Measurements from ENCODE around the gene GNS.
"Not testable (repeated sequence)": the region's sequence is repeated elsewhere in the genome, so short reads cannot be mapped to it uniquely, and the experiment has no call there.

GNS gene

DNA sequence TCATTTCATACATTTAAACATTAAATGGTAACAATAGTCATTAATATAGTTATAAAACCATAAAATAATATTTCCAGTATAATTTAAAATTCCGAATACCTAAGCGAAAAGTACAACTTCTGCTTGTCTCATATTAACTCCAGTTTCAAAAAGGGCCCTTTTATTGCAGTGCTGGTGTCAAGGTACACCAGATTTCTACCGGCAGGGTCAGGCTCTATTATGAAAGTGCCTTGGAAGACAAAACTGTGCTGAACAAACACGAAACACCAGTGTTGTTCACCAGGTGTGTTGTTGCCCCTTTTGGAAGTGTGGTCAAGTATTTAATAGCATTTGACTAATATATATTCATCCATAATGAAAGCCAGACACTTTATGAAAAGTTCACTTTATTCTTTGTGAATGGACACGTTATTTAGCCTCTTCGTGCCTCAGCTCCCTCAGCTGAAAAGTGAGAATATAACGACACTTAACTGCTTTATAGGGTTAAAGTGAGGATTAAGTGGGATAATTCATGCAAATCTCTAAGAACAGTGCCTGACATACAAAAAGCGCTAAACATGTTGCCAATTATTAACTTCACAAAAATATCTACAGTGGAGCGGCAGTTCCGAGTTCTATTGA, 20.3 kb upstream of the GNS start:
- no peak for DNase-seq (ENCODE audit: low read depth)

GRCh38 chr12:64775147-64775736, 16.0 kb upstream of the GNS start:
- not testable (repeated sequence) for DNase-seq (ENCODE audit: low read depth)

DNA sequence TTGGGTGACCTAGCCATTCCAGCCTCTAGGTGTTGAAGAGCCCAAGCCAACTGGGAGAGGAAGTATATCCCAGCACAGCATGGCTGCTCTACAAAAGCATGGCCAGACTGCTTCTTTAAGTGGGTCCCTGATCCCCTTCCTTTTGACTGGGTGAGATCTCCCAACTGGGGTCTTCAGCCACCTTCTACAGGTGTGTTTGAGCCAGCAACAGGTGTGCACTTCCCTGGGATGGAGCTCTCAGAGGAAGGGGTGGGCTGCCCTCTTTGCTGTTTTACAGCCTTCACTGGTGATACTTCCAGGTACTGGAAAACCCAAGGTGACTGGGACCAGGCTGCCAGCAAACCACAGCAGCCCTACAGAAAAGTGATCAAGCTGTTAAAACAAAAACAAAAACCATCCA, 14.2 kb upstream of the GNS start:
- DNase-seq (ENCODE audit: low read depth), result no peak

- no peak for DNase-seq (ENCODE audit: low read depth)
Measured at GRCh38 chr12:64767495-64767894, 8.3 kb upstream of the GNS start.

DNA sequence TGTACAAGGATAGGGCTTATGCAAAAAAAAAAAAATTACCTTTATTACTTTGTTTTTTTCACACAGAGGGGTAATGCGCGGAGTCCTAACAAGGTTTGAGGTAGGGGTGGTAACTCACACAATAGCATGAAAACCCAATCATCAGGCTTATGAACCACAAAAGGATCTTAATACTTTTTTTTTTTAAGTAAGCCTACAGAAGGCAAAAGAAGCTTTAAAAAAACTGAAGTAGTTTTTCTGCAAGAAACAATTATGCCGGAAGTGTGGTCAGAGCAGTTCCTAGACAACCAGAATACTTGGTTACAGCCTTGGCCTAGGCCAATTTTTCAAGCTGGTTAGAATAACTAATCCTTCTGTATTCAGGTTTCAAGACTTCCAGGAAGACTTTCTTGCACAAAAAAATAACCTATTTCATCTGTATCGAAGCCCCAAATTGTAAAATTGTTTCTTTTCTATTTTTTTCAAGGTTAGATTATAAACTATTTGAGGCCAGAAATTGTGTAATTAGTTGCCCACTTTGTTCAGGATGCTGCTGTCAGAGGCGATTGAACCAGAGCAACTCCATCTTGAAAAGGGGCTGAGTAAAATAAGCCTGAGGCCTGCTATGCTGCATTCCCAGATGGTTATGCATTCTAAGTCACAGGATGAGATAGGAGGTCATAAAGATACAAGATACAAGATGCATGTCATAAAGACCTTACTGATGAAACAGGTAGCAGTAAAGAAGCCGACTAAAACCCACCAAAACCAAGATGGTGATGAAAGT, 1.8 kb upstream of the GNS start:
- no peak for DNase-seq (ENCODE audit: low read depth)

- DNase-seq (ENCODE audit: low read depth), result no peak
Measured at GRCh38 chr12:64757771-64758170, 1.4 kb downstream of the GNS start.

DNA sequence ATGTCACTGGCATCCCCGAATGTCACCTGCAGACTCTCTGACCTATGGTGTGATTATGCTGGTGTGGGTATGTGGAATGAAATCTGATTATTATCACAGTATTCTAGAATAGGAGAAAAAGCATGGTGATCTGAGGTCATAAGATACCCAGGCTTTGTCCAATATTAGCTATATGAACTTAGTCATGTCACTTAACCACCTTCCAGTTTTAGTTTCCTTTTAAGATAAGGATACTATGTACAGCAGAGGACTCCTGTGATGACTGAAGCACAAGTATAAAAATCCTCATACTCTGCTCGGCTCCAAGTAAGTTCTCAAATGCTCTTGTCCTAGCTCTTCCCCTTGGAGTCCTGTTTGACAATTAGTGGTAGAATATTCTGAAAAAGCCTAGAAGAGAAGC, 2.8 kb downstream of the GNS start:
- no peak for DNase-seq (ENCODE audit: low read depth)

DNA sequence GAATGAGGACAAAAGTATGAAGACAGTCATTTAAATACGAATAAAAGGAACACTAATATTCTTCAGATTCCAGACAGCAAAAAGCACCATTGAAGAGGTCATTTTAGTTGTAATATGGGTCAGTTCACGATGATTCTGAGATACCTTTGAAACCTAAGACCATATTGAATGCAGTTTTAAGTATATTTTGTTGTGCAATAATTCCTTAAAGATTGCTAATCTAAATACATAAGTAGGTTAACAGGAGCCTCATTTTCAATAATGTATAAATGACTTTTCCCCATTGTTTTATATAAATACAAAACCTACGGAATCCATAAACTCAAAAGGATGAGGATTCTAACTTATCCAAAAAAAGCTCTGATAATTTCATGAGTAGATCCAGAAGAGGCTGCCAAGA, 5.8 kb downstream of the GNS start:
- no peak for DNase-seq (ENCODE audit: low read depth)

DNA sequence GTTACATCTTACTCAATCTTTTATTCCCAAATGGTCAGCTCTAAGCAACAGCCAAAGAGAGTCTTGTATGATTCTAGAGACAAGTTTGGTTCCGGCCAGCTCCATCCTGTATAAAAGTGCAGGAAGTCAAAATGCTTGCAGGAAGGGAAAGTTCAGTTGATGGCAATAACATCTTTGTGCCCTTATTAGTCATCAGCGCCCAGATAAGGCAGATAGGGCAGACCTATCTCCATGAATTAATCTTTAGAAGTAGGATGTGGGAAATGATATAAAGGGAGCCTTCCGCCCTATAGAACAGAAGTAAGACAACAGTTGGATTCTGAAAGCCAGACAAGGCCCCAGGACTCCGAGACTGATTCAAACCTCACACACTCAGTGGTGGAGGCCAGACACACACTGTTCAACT, 6.4 kb downstream of the GNS start:
- DNase-seq (ENCODE audit: low read depth), result no peak

GRCh38 chr12:64752032-64752431, 7.2 kb downstream of the GNS start:
- DNase-seq (ENCODE audit: low read depth), result no peak

- DNase-seq (ENCODE audit: low read depth), result no peak
Measured at GRCh38 chr12:64749461-64750200, 9.6 kb downstream of the GNS start.

DNA sequence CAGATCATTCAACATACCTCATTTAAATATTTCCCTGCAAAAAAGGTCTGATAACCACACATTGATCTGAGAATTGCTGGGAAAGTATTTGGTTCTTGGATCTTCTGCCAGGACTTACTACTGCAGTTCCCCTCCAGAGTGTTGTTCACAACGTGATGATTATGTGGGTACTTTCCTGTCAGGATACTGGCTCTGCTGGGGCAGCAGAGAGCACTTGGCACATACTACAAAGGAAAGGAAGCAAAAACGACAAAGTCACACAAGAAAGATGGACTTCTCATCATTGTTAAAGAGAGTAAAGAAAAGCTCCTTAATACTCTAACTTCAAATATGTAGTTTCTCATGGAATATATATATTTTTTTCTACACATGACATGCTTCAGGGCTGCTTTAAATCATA, 11.5 kb downstream of the GNS start:
- DNase-seq (ENCODE audit: low read depth), result no peak

GRCh38 chr12:64746663-64747062, 12.5 kb downstream of the GNS start:
- DNase-seq (ENCODE audit: low read depth), result no peak

- no peak for DNase-seq (ENCODE audit: low read depth)
Measured at GRCh38 chr12:64745980-64746379, 13.2 kb downstream of the GNS start.

- no peak for DNase-seq (ENCODE audit: low read depth)
Measured at GRCh38 chr12:64745259-64745807, 13.9 kb downstream of the GNS start.

- no peak for DNase-seq (ENCODE audit: low read depth)
Measured at GRCh38 chr12:64744422-64745258, 14.6 kb downstream of the GNS start.

DNA sequence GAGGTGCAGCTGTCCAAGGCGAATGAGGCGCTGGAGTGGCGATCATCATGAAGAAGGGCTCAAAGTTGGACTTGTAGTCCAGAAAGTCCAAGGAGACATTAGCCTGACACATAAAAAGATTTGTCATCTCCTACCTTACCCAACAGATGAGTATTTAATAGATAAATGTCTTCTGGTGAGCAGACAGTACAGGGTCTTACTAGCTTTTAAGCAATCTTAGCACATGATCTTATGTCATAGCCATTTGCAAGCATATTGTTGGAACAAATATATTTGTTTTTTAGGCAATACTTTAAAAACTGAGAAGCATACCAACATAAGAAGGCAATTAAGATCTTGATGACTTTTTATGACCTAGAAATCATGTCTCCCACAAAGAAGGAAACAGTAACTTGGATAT, 16.0 kb downstream of the GNS start:
- no peak for DNase-seq (ENCODE audit: low read depth)

DNA sequence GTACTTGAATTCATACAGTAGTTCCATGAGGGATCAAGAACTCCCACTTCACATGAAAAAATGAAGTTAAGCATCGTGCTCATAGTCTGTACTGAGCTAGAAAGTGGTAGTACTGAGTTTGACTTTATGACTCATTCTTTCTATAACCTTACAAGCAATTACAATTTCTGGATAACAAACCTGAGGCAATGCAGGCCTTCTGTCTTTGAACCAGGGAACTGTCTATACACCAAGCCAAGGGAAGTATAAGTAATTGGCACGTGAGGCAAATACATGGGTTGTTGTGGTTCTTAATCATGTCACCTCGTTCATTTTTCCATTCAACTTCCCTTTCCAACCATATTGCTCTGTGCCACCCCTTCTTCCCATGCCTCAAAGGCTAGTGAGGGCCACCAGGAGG, 16.8 kb downstream of the GNS start:
- no peak for DNase-seq (ENCODE audit: low read depth)

DNA sequence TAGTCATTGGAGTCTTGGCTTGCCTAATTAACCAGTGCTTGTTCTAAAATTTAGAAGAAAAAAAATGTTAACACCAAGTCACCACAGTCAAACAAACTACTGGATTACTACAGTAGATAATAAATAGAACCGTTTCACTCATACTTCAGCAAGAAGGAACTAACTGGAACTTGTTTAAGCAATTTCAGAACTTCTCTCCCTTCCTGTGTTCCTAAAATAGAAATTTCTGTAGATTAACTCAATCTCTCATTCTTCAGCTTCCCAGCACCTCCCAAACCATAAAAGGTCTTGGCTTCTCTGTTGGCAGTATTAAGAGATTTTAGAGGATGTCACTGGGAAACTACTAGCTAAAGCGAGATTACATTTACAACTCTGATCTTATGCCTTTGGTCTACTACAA, 18.6 kb downstream of the GNS start:
- DNase-seq (ENCODE audit: low read depth), result no peak

DNA sequence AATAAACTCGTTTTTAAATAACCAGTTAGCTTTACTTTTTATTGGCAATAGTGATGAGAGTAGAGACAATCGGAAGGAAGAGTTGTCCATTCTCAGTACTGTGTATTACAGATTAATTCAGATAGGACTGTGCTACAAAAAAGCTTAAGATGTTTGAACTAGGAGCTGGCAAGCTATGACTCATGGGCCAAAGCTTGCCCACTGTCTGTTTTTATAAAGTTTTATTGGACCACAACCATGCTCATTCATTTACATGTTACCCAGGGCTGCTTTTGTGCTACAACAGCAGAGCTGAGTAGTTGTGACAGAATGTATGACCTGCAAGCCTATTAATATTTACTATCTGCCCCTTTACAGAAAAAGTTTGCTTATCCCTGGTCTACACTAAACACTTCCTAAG, 19.4 kb downstream of the GNS start:
- DNase-seq (ENCODE audit: low read depth), result no peak

DNA sequence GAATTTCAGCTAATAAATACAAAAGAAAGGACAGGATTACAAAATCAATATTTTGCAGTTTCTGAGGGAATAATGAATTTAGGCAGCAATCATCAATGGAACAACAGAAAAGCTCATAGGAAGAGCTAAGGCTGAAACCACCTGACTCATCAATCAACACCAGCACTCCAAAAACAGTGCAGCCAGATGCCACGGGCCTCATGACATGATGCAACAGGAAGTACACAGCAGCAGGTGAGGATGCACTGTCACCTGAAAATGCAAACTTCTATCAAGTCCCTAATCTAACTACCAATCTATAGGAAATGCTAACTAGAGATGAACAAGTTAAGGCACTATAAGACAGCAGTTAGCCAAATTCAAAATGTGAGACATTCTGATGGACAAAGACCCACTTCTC, 21.7 kb downstream of the GNS start:
- DNase-seq (ENCODE audit: low read depth), result no peak

- no peak for DNase-seq (ENCODE audit: low read depth)
Measured at GRCh38 chr12:64736771-64737170, 22.4 kb downstream of the GNS start.

Measured in stimulated activated CD8-positive, alpha-beta memory T cell treated with anti-CD3 and anti-CD28 coated beads, Interleukin-15, amount 100 ng/mL, for 1 hour (primary cell).